ENCODE measurements around the gene SLC25A26. TPM values are rescaled to one million over a fixed set of nuclear protein-coding genes. Genes with fewer than 3 reads are reported as not detected.

SLC25A26 gene
- total and polyA plus RNA-seq, 2 of the 13 experiments (the other 11 are each of a cell fraction or from before 2014, with no cell fraction given) = 23.1 to 32.7 TPM

- no peak overlapping the region for H3K4me2 ChIP-seq (ENCODE audit: low read depth, low read length)
- no peak overlapping the region for H3K4me3 ChIP-seq (replicated peaks in 1 of 3; ENCODE audit: insufficient read depth in 1 of 3, low read depth in 2 of 3, low read length in 3 of 3)
- no peak overlapping the region for H3K9ac ChIP-seq (ENCODE audit: insufficient read depth, low read depth, low read length)
- FAIRE-seq = no peak
- H3K27ac ChIP-seq (ENCODE audit: extremely low read length, insufficient read depth, low read length) = no peak overlapping the region
- intact Hi-C loops (cut with micrococcal nuclease; ENCODE audit: unreplicated experiment) (no loop called here), in situ Hi-C loops (cut with HindIII; ENCODE audit: extremely low pct_ligation_motif_present, low pct_unique_long_range_greater_than_20kb) (no loop called here)
- no peaks in the 10 kb centered on the region for H3K27me3 ChIP-seq (ENCODE audit: control insufficient read depth in 1 of 2, insufficient read depth in 2 of 2, low read length in 2 of 2)
- 100% methylated on average over 3 of the region's 3 CpGs for WGBS (ENCODE audit: low lambda C conversion rate)
- ChIA-PET CTCF (ENCODE audit: low intra/inter-chr PET ratio, low total read pairs) (no interaction called here), POLR2A (no interaction called here)
- no TSS peak for BruUV-seq (replicated peaks)
- H2AFZ ChIP-seq (ENCODE audit: low read length) = no peak overlapping the region
- DNase-seq (ENCODE audit: low spot score) = no peak
- H3K9me3 ChIP-seq (ENCODE audit: low read length) = no peaks in the 10 kb centered on the region
- H3K4me1 ChIP-seq (ENCODE audit: insufficient read depth, low read length) = peaks cover 7% of the 10 kb centered on the region
- H3K36me3 ChIP-seq (replicated peaks in 1 of 2; ENCODE audit: control insufficient read depth in 1 of 2, insufficient read depth in 2 of 2, low read length in 2 of 2) = no peaks in the 10 kb centered on the region
- no peak for ATAC-seq
- no peaks in the 10 kb centered on the region for H4K20me1 ChIP-seq (ENCODE audit: insufficient read depth, low read length)
- no peaks in the 10 kb centered on the region for H3K79me2 ChIP-seq (ENCODE audit: insufficient read depth, low read length)
- TF ChIP-seq ZNF784 (CRISPR knock-in tag; IDR thresholded peaks at IDR 0.05; ENCODE audit: borderline replicate concordance) = no peak
- no peak for TF ChIP-seq TBX3 (IDR thresholded peaks at IDR 0.05; ENCODE audit: borderline replicate concordance)
- TF ChIP-seq SP140L (CRISPR knock-in tag; IDR thresholded peaks at IDR 0.05; ENCODE audit: borderline replicate concordance) = no peak
- no peak for TF ChIP-seq ZNF772 (CRISPR knock-in tag; IDR thresholded peaks at IDR 0.05)
- TF ChIP-seq ZNF7 (CRISPR knock-in tag; IDR thresholded peaks at IDR 0.05) = no peak
- TF ChIP-seq MXD1 (CRISPR knock-in tag; IDR thresholded peaks at IDR 0.05) = no peak
- no peak for TF ChIP-seq ZFX (CRISPR knock-in tag; IDR thresholded peaks at IDR 0.05; ENCODE audit: low read depth)
- TF ChIP-seq RAD51 (IDR thresholded peaks at IDR 0.05; ENCODE audit: borderline replicate concordance) = no peak
- TF ChIP-seq KLF13 (CRISPR knock-in tag; IDR thresholded peaks at IDR 0.05) = no peak
- no peak for TF ChIP-seq BATF2 (CRISPR knock-in tag; IDR thresholded peaks at IDR 0.05)
- no peak for TF ChIP-seq ZNF292 (CRISPR knock-in tag; IDR thresholded peaks at IDR 0.05; ENCODE audit: borderline replicate concordance, low read depth)
- no peak for TF ChIP-seq REPIN1 (CRISPR knock-in tag; IDR thresholded peaks at IDR 0.05; ENCODE audit: borderline replicate concordance, low read depth)
- TF ChIP-seq ZSCAN20 (CRISPR knock-in tag; IDR thresholded peaks at IDR 0.05; ENCODE audit: borderline replicate concordance) = no peak
- no peak for TF ChIP-seq NFATC3 (CRISPR knock-in tag; IDR thresholded peaks at IDR 0.05)
- no peak for TF ChIP-seq ZNF543 (CRISPR knock-in tag; IDR thresholded peaks at IDR 0.05)
- TF ChIP-seq ZBTB39 (CRISPR knock-in tag; IDR thresholded peaks at IDR 0.05) = no peak
- no peak for TF ChIP-seq KAT7 (CRISPR knock-in tag; IDR thresholded peaks at IDR 0.05; ENCODE audit: borderline replicate concordance)
- no peak for TF ChIP-seq ZNF878 (CRISPR knock-in tag; IDR thresholded peaks at IDR 0.05)
- no peak for TF ChIP-seq PAXIP1 (CRISPR knock-in tag; conservative IDR thresholded peaks at IDR 0.05)
Measured at GRCh38 chr3:66362541-66362941, 141.7 kb downstream of the SLC25A26 start.
